Measurements from ENCODE around the gene HOXD11. TPM values are rescaled to one million over a fixed set of nuclear protein-coding genes. Genes with fewer than 3 reads are reported as not detected.

HOXD11 gene
- total and polyA plus RNA-seq, 2 donors (not counting 3 experiments of a cell fraction or from before 2014, with no cell fraction given), result not detected

- Histone ChIP-seq H3K4me3 (replicated peaks in 1 of 3; ENCODE audit: insufficient read depth in 1 of 3, low read depth in 1 of 3, low read length in 3 of 3) (no peak overlapping the region), H3K79me2 (ENCODE audit: control insufficient read depth, insufficient read depth, low read length) (no peaks in the 10 kb centered on the region), H3K9me1 (replicated peaks; ENCODE audit: control insufficient read depth, extremely low read depth, insufficient read depth, low read length) (no peaks in the 10 kb centered on the region), H3K4me2 (ENCODE audit: insufficient read depth, low read length) (no peak overlapping the region), H2AFZ (ENCODE audit: low read depth, low read length) (no peak overlapping the region), H3K4me1 (ENCODE audit: control insufficient read depth, extremely low read depth, insufficient read depth, low read length) (peaks cover 4% of the 10 kb centered on the region), H4K20me1 (replicated peaks; ENCODE audit: control insufficient read depth, extremely low read depth, insufficient read depth, low read length) (no peaks in the 10 kb centered on the region), H3K36me3 (ENCODE audit: control insufficient read depth in 2 of 2, extremely low read depth in 1 of 2, insufficient read depth in 2 of 2, low read length in 2 of 2) (no peaks in the 10 kb centered on the region), H3K9me3 (replicated peaks; ENCODE audit: control insufficient read depth, insufficient read depth, low read length) (no peaks in the 10 kb centered on the region), H3K9ac (replicated peaks; ENCODE audit: extremely low read depth, insufficient read depth, low read length) (no peak overlapping the region), H3K27ac (ENCODE audit: insufficient read depth, low read depth, low read length) (no peak overlapping the region), H3K27me3 (ENCODE audit: control insufficient read depth in 2 of 2, insufficient read depth in 2 of 2, low read length in 2 of 2) (peaks cover 84 to 98% of the 10 kb centered on the region in 2 experiments)
- FAIRE-seq (no peak), DNase-seq (ENCODE audit: low read depth, low spot score) (no peak)
- intact Hi-C loops (cut with micrococcal nuclease), result no loop called here
- ChIA-PET CTCF (interaction anchor here (1.2 to 1.8 kb wide), 4 partner anchors 12 to 1047 kb away, joined by 4 to 6 read pairs (median 6); no protein-coding TSS in a partner anchor), POLR2A (no interaction called here)
- dilution Hi-C loops (cut with MboI; ENCODE audit: extremely low pct_ligation_motif_present, low sequenced_read_pairs), result no loop called here
- TF ChIP-seq MAX (IDR thresholded peaks at IDR 0.05; ENCODE audit: insufficient read depth, insufficient read length) (no peak), EZH2 (IDR thresholded peaks at IDR 0.05; ENCODE audit: borderline replicate concordance, low read depth, low read length, severe bottlenecking) (peak; percentile 12)
- BruUV-seq (replicated peaks), result no TSS peak
Measured at GRCh38 chr2:176114930-176115625, 8.0 kb downstream of the HOXD11 start.

- FAIRE-seq (peak; percentile 79), DNase-seq (ENCODE audit: low read depth, low spot score) (peak; percentile 78)
- H3K4me2 ChIP-seq (ENCODE audit: insufficient read depth, low read length), result peak within 1 kb of the TSS; percentile 59
- CTCF ChIA-PET, result interaction anchor here (1.2 to 2.2 kb wide), 10 partner anchors 11 to 1046 kb away, joined by 4 to 16 read pairs (median 6); no protein-coding TSS in a partner anchor
- BruUV-seq (replicated peaks), result no TSS peak
- no peaks in the 10 kb centered on the region for H3K9me1 ChIP-seq (replicated peaks; ENCODE audit: control insufficient read depth, extremely low read depth, insufficient read depth, low read length)
- H3K4me1 ChIP-seq (ENCODE audit: control insufficient read depth, extremely low read depth, insufficient read depth, low read length), result peaks cover 4% of the 10 kb centered on the region
- peaks cover 86 to 98% of the 10 kb centered on the region in 2 experiments for H3K27me3 ChIP-seq (ENCODE audit: control insufficient read depth in 2 of 2, insufficient read depth in 2 of 2, low read length in 2 of 2)
- no peaks in the 10 kb centered on the region for H3K79me2 ChIP-seq (ENCODE audit: control insufficient read depth, insufficient read depth, low read length)
- dilution Hi-C loops (cut with MboI; ENCODE audit: extremely low pct_ligation_motif_present, low sequenced_read_pairs) (no loop called here), intact Hi-C loops (cut with micrococcal nuclease) (loop anchor here (1.0 kb wide), 2 partner anchors 536 to 698 kb away; no protein-coding TSS in a partner anchor)
- no peaks in the 10 kb centered on the region for H4K20me1 ChIP-seq (replicated peaks; ENCODE audit: control insufficient read depth, extremely low read depth, insufficient read depth, low read length)
- no peak for TF ChIP-seq MYC (IDR thresholded peaks at IDR 0.05; ENCODE audit: low read depth, low read length)
- no peak for TF ChIP-seq FOS (IDR thresholded peaks at IDR 0.05; ENCODE audit: borderline replicate concordance, insufficient read depth, low read length)
- TF ChIP-seq MAX (IDR thresholded peaks at IDR 0.05; ENCODE audit: insufficient read depth, insufficient read length), result peak; percentile 93
- TF ChIP-seq GATA2 (IDR thresholded peaks at IDR 0.05; ENCODE audit: insufficient read depth, insufficient read length, low read depth, low read length), result no peak
- TF ChIP-seq CTCF (IDR thresholded peaks at IDR 0.05; ENCODE audit: extremely low read depth in 1 of 2, insufficient read depth in 1 of 2, low read depth in 1 of 2, low read length in 2 of 2), result peak; percentile 59 to 78
- TF ChIP-seq POLR2A (IDR thresholded peaks at IDR 0.05; ENCODE audit: low read depth, low read length), result no peak
- no peak for TF ChIP-seq JUN (IDR thresholded peaks at IDR 0.05; ENCODE audit: borderline replicate concordance, insufficient read depth, insufficient read length, low read depth)
- no peak for TF ChIP-seq POLR2AphosphoS5 (IDR thresholded peaks at IDR 0.05; ENCODE audit: insufficient read depth, low read depth, low read length)
- peak; percentile 62 for TF ChIP-seq EZH2 (IDR thresholded peaks at IDR 0.05; ENCODE audit: borderline replicate concordance, low read depth, low read length, severe bottlenecking)
- H3K9me3 ChIP-seq (replicated peaks; ENCODE audit: control insufficient read depth, insufficient read depth, low read length), result no peaks in the 10 kb centered on the region
- peak within 1 kb of the TSS; percentile 58 for H2AFZ ChIP-seq (ENCODE audit: low read depth, low read length)
- H3K4me3 ChIP-seq (replicated peaks in 1 of 3; ENCODE audit: insufficient read depth in 1 of 3, low read depth in 1 of 3, low read length in 3 of 3), result peak within 1 kb of the TSS in 1 of 3 experiments; percentile 10
- H3K36me3 ChIP-seq (ENCODE audit: control insufficient read depth in 2 of 2, extremely low read depth in 1 of 2, insufficient read depth in 2 of 2, low read length in 2 of 2), result no peaks in the 10 kb centered on the region
- POLR2A ChIA-PET, result no interaction called here
- H3K9ac ChIP-seq (replicated peaks; ENCODE audit: extremely low read depth, insufficient read depth, low read length), result no peak within 1 kb of the TSS
- H3K27ac ChIP-seq (ENCODE audit: insufficient read depth, low read depth, low read length), result no peak within 1 kb of the TSS
Measured at GRCh38 chr2:176115883-176116813, 9.1 kb downstream of the HOXD11 start, which contains the start of gene HOXD10. Gene HOXD10, plus strand, starts transcription at chr2:176116778. Its CDS starts 56 bp downstream, at chr2:176116834.

All from endothelial cell of umbilical vein (primary cell).